GM18508 (cell line): Measurements from ENCODE around the gene NPIPB4.
"Not testable (repeated sequence)": the region's sequence is repeated elsewhere in the genome, so short reads cannot be mapped to it uniquely, and the experiment has no call there.

ENCODE experiments used
- ATAC-seq: cut with Tn5 transposase; IDR thresholded peaks from one replicate; pipeline ENCODE4 v1.9.1; 2021; ENCODE audit warnings: moderate number of reproducible peaks; ENCODE audit not compliant: insufficient read depth, unreplicated experiment

The NPIPB4 gene

DNA sequence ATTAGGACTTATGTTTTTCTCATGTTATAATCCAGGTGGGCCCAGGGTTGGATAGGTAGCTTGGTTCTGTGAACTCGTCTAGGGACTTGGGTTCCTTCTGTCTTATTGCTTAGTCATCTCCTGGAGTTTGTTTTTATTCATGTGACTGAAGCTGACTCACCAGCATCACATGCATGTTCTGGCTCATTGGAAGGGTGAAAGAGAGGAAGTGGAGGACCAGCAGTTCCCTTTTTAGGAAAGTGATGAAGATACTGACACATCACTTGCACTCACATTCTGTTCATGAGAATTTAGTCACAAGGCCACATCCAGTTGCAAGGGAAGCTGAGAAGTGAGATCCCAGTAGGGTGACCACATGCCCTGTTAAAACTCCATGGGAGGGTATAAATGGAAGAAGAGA, 67.0 kb downstream of the NPIPB4 start:
- ATAC-seq, result not testable (repeated sequence)
